ENCODE results near the gene SLC23A1.

The SLC23A1 gene

DNA sequence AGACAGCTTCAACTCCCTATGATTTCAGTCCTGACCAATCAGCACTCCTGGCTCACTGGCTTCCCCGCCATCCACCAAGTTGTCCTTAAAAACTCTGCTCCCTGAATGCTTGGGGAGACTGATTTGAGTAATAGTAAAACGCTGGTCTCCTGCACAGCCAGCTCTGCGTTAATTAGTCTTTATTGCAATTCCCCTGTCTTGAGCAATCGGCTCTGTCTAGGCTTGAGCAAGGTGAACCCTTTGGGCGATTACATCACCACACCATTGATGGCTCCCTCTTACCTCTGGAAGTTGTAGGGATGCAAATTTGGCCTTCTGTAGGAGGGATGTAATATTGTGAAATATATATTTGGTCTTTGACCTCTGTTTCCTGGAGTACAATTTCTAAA, 2.9 kb upstream of the SLC23A1 start:
- peak overlapping the region; percentile 46; the same call in 1 of the 2 replicates for H3K9ac ChIP-seq (ENCODE audit: low read length)
- H3K9me3 ChIP-seq (ENCODE audit: low read length), result no peaks in the 10 kb centered on the region
- peak overlapping the region; percentile 90 for H3K4me3 ChIP-seq (ENCODE audit: low read depth, low read length, poor library complexity, severe bottlenecking)
- no peaks in the 10 kb centered on the region for H3K9me2 ChIP-seq (ENCODE audit: low read depth, low read length)
- no peaks in the 10 kb centered on the region; the same call in 1 of the 2 replicates for H3F3A ChIP-seq (ENCODE audit: insufficient read depth, low read length)
- TF ChIP-seq EZH2 (IDR thresholded peaks at IDR 0.05; ENCODE audit: borderline replicate concordance, low read length) (no peak), CTCF (IDR thresholded peaks at IDR 0.05; ENCODE audit: low read length) (no peak)
- no peaks in the 10 kb centered on the region for H3K79me2 ChIP-seq (ENCODE audit: insufficient read depth, low read length)
- no peaks in the 10 kb centered on the region for H3K27me3 ChIP-seq (ENCODE audit: insufficient read depth, low read length)
- no peaks in the 10 kb centered on the region for H4K20me1 ChIP-seq (ENCODE audit: insufficient read depth, low read length)
- no peak overlapping the region for H2AFZ ChIP-seq (ENCODE audit: low read length)
- H3K36me3 ChIP-seq (ENCODE audit: insufficient read depth, low read length), result peaks cover 34% of the 10 kb centered on the region
- peak overlapping the region; percentile 98 for H3K27ac ChIP-seq (ENCODE audit: low read depth, low read length, poor library complexity, severe bottlenecking)
- peak overlapping the region; percentile 88 for H3K4me2 ChIP-seq (ENCODE audit: low read length)
- peaks cover 77% of the 10 kb centered on the region for H3K4me1 ChIP-seq (ENCODE audit: insufficient read depth, low read length, severe bottlenecking)

DNA sequence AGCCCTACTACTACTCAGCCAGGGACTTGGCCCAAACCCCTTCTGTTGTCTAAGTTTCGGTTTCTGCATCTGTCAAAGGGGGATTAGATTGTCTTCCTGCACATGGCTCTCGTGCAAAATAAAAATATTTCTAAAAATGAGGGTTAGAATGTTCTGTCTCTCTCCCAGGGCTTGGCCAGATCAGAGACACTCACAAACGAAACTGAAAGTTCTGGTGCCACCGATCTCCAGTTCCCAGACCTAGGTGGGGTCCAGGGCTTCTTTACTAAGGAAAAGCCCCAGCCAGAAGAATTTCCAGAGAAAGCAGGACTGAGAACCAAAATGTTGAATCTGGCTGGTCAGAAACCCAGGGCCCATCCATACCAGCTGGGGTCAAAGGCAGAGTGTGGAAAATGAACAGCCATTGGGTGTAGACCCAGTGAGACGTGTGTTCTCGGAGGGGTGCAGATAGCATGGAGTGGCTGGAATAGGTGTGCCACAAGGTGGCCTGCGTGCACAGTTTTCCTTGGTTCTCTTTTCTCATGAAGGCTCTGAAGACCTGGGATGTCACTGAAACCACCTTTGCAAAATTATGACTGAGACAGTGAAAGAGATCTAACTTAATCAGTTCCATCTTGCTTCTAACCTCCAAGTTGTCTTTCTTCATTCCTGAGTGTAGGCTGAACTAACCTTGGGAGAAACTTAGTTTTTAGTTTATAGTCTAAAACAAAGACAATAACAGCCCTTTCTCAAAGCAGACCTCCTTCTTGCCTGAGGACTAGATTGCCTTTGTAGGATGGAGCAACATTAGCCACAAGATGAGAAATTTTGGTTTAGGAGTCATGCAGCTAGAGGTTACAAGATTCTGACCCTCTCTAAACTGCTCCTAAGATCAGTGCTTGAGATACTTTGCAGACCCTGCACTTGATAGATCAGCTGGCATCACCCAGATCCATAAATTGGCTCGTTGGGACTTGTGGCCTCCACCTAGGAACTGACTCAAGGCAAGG, 2.3 kb upstream of the SLC23A1 start:
- Histone ChIP-seq H3K4me3 (ENCODE audit: low read depth, low read length, poor library complexity, severe bottlenecking) (peak overlapping the region; percentile 90), H3K9me3 (ENCODE audit: low read length) (no peaks in the 10 kb centered on the region), H3F3A (ENCODE audit: insufficient read depth, low read length) (no peaks in the 10 kb centered on the region; the same call in 1 of the 2 replicates), H3K9ac (ENCODE audit: low read length) (peak overlapping the region; percentile 46; the same call in 1 of the 2 replicates), H3K9me2 (ENCODE audit: low read depth, low read length) (no peaks in the 10 kb centered on the region), H3K36me3 (ENCODE audit: insufficient read depth, low read length) (peaks cover 34% of the 10 kb centered on the region), H4K20me1 (ENCODE audit: insufficient read depth, low read length) (no peaks in the 10 kb centered on the region), H3K4me2 (ENCODE audit: low read length) (peak overlapping the region; percentile 88), H3K27ac (ENCODE audit: low read depth, low read length, poor library complexity, severe bottlenecking) (peak overlapping the region; percentile 98), H2AFZ (ENCODE audit: low read length) (no peak overlapping the region), H3K27me3 (ENCODE audit: insufficient read depth, low read length) (no peaks in the 10 kb centered on the region), H3K79me2 (ENCODE audit: insufficient read depth, low read length) (no peaks in the 10 kb centered on the region), H3K4me1 (ENCODE audit: insufficient read depth, low read length, severe bottlenecking) (peaks cover 70% of the 10 kb centered on the region)
- no peak for TF ChIP-seq CTCF (IDR thresholded peaks at IDR 0.05; ENCODE audit: low read length)
- no peak for TF ChIP-seq EZH2 (IDR thresholded peaks at IDR 0.05; ENCODE audit: borderline replicate concordance, low read length)

- peaks cover 63% of the 10 kb centered on the region for H3K4me1 ChIP-seq (ENCODE audit: insufficient read depth, low read length, severe bottlenecking)
- no peaks in the 10 kb centered on the region for H4K20me1 ChIP-seq (ENCODE audit: insufficient read depth, low read length)
- H3K9me2 ChIP-seq (ENCODE audit: low read depth, low read length), result no peaks in the 10 kb centered on the region
- peak overlapping the region; percentile 88 for H3K4me2 ChIP-seq (ENCODE audit: low read length)
- H3K36me3 ChIP-seq (ENCODE audit: insufficient read depth, low read length), result peaks cover 34% of the 10 kb centered on the region
- no peaks in the 10 kb centered on the region for H3K27me3 ChIP-seq (ENCODE audit: insufficient read depth, low read length)
- no peaks in the 10 kb centered on the region for H3K79me2 ChIP-seq (ENCODE audit: insufficient read depth, low read length)
- H3K4me3 ChIP-seq (ENCODE audit: low read depth, low read length, poor library complexity, severe bottlenecking), result peak overlapping the region; percentile 11
- no peaks in the 10 kb centered on the region for H3K9me3 ChIP-seq (ENCODE audit: low read length)
- peak overlapping the region; percentile 46; the same call in 1 of the 2 replicates for H3K9ac ChIP-seq (ENCODE audit: low read length)
- TF ChIP-seq CTCF (IDR thresholded peaks at IDR 0.05; ENCODE audit: low read length) (no peak), EZH2 (IDR thresholded peaks at IDR 0.05; ENCODE audit: borderline replicate concordance, low read length) (no peak)
- no peaks in the 10 kb centered on the region; the same call in 1 of the 2 replicates for H3F3A ChIP-seq (ENCODE audit: insufficient read depth, low read length)
- no peak overlapping the region for H2AFZ ChIP-seq (ENCODE audit: low read length)
- peak overlapping the region; percentile 98 for H3K27ac ChIP-seq (ENCODE audit: low read depth, low read length, poor library complexity, severe bottlenecking)
Observed at GRCh38 chr5:139384591-139385051, 1.5 kb upstream of the SLC23A1 start.
